Pulmonary artery endothelial cell (primary cell): ENCODE results near the gene EIF5. TPM values are rescaled to one million over a fixed set of nuclear protein-coding genes. Genes with fewer than 3 reads are reported as not detected.

Source experiments
- DNase-seq: peaks from one replicate; pipeline ENCODE4 v3.0.0-alpha.2; 2011; ENCODE audit warnings: low read depth, low spot score
- total RNA-seq: library from RNA; depleted of rRNA; stranded (reverse); fragments of >200 nt; gene quantifications from 2 replicates; pipeline ENCODE4 v1.2.3, GENCODE V29; 2014

EIF5 gene
- total RNA-seq, 1 donor from 2014 or later: 159 TPM

DNA sequence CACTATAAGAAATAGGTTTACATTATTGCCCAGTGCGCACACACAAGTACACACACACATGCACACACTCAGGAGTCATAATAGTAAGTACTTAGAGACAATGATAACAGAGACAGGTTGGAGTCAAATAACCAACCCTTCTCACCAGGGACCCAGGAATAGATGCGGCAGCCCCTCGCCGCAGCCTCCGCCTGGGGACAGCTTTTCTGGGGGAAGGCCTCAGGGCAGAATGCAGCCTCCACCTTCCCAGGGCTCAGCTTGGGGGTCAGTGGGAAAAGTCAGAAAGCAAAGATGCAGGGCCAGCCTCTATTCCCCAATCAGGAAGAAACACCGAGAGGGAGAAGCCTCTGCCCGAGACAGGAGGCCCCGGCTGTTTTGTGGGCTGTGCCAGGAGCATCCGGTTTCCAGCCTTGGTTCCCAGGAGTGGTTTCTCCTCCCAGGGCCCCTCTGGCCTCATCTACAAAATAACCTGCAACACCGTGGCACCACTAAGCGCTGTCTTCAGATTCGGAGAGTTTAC is 23.4 kb upstream of the EIF5 start:
- DNase-seq: no peak

DNA sequence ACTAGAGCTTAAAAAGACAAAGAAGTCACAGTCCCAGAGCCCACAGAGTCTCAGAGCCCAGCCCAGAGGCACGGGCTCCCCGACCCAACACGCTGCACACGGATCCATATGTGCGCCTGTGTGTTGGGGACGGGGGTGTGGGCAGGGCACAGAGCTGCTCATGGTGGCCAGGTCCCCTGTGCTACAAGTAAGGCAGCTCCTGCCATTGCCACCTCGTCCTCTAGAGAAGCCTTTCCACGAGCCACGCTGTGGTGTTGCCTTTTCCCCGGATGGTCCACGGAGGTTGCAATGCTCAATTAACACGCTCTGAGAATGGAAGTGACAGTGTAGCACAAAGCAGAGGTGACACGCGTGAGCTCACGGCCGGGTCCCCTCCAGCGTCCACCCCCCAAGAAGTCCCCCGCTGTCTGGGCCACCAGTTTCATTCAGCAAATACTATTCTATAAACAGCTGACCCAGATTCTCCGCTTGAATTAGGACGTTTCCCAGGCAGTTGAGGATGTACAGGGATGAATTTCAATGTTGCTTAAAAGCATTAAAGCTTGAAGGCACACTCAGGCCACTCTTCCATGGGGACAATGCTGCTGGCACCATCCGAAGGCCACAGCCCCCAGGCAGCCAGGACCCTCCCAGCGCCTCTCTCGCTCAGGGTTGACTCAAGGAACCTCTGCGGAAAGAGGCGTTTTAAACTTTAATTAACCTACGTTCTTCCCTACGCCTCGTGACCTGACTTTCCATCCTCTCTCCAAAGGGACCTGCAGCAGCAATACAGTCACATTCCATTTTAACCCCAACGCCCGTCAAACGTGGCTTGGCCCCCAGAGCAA is 22.7 kb upstream of the EIF5 start:
- no peak for DNase-seq

DNA sequence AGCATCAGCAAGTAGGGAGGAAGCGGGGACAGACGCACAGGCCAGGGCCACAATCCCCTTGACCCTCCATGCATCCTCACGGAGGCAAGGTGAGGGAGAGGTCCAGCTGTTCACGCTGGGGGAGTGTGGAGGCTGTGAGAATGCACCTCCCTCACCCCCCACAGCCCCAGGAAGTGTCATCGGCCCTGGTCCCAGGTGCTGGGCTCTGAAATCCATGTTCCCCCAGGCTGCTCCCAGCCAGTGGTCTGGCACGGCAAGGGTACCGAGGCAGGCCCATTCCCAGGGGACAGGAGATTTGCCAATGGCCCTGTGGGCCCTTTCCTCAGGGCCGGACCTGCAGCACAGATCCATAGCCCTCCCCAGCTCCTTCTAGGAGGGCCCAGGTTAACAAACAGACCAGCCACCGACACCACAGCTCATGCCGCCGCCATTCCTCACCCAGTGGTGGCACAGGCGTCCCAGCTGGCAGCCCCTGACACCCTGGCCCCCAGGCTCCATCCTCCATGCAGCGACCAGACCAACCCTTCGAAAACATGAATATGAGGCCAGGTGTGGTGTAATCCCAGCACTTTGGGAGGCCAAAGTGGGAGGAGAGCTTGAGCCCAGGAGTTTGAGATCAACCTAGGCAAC is 21.9 kb upstream of the EIF5 start:
- DNase-seq: no peak

DNA sequence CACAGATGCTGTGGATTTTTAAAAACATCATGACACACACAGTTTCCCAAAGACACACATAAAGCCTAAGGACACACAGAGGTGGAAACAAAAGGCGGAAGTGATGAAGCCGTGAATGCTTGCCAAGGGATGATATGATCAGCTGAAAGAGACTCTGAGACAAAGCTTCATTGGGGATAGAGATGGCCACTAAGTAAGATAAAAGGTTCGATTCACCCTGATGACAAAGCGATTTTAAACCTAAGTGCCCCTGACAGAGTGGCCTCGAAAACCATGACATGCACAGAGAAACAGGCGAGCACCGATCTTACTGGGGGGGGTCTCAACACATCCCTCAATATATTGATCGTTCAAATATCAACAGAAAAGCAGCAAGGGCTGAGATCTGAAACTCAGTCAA is 20.3 kb upstream of the EIF5 start:
- DNase-seq: peak; percentile 49

DNA sequence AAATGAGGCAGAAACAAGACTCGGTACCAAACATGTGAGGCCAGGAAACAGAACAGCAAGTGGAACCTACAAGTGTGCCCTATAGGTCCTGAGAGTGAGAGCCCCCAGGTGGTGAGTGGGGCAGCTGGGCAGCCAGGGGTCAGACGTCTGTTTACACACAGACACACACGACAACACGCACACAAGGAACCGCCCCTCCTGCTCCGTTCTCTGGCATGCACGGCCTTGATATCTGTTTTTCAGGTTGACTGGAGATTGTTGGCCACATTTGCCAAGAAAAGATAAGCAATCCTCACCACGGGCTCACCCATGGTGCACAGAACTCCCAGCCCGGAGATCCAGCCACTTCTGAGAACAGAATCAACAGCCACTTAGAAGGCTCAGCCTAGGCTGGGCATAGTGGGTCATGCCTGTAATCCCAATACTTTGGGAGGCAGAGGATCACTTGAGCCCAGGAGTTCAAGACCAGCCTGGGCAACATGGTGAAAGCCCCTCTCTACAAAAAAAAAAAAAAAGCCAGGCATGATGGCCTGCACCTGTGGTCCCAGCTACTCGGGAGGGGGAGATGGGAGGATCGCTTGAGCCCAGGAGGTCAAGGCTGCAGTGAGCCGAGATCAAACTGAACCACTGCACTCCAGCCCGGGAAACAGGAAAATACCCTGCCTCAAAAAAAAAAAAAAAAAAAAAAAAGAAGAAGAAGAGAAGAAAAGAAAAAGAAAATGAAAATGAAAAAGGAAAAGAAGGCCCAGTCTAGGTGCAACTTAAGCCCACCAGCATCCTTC is 19.4 kb upstream of the EIF5 start:
- no peak for DNase-seq

DNA sequence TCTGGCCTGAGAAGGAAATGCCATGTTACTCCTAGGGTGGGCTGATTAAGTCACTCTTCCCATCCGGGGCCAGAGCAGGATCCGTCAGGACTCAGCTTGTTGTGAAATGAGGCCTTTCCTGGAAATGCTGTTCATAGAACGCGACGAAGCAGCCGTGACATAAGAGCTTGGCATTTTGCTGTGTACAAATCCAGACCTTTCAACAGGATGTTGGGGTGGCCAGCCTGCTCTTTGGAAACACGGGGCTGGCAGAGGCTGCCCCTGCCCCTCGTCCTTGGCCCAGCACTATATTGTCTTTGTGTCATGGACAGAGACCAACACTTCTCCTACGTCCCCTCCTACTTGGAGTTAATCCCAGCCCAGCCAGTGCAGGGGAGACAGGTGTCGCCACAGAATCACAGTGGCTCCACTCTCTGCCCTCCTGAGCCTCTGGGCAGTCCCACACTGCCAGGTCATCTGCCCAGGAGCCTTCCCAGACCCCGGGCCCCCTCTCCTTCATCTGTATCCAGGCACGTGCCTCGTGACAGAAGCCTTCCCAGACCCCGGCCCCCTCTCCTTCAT is 18.6 kb upstream of the EIF5 start:
- DNase-seq: peak; percentile 27

DNA sequence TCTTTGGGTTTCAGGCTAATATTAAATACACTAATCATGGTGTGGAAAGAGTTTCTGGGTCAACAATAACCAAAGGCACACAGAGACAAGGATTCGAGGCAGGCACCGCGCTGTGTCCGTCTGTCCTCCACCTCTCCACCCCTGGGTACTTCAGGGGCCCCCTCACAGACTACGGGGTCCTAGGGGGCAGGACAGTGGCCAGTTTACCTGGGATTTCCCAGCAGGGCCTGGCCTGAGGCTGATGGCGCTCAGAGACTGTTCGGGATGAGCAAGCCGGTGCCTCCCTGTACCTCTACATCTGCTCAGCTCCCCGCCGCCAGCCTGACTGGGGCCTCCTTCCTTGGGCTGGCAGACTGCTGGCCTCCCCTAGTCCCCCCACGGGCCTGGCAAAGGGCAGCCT is 18.1 kb upstream of the EIF5 start:
- no peak for DNase-seq

DNA sequence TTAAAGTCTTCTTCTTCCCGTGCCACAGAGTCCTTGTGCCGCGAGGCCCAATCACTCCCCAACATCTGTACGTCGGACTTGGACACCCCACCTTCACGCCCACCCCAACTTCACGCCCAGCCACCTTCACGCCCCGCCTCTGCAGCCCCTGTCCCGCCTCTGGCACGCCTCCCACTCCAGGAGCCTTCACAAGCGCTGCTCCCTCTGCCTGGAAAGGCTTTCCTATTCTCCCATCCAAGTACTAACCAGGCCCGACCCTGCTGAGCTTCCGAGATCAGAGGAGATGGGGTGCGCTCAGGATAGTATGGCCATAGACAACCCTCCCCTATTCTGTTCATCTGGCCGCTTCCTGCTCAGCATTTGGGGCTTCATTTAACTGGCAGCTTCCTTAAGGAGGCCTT is 17.3 kb upstream of the EIF5 start:
- no peak for DNase-seq

DNA sequence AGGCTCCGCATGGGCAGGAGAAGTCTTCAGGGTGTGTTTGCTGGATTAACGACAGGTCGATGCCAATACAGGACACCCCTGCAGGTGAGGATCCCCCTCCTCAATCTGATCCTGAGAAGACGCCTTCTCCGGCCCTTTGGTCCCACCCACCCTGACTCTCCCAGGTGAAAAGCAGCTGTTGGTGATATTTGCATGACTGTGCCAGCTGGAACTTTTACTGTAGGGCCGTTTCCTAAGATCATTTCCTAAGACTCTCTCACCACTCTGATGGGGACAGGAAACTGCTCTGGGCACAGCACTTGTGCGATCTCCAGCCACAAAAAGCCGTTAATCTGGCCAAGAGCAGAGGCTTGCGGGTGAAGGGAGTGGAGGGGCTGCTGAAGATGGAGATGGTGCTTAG is 16.8 kb upstream of the EIF5 start:
- DNase-seq: no peak

DNA sequence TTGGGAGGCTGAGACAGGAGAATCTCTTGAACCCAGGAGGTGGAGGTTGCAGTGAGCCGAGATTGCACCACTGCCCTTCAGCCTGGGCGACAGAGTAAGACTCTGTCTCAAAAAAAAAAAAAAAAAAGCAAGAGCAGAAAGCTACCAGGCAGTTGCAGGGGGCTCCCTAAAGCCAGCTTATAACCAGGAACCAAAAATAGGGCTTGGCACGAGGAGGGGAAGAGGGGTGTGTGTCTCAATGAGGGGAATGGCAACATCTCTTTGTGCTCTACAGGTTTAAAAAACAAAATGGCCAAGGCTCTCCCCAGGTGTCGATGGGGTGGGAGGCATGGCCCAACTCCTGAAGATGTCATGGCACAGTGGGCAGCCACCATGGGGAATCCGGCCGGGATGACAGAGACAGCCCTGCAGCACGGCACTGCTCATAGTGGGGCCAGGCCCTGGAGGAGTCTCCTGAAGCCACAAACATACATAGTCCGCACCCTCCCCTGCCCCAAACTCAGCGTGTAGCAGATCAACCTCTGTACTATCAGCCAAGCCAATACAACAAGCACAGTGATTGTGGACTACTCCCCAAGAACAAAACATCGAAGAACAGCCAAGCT is 16.0 kb upstream of the EIF5 start:
- no peak for DNase-seq

DNA sequence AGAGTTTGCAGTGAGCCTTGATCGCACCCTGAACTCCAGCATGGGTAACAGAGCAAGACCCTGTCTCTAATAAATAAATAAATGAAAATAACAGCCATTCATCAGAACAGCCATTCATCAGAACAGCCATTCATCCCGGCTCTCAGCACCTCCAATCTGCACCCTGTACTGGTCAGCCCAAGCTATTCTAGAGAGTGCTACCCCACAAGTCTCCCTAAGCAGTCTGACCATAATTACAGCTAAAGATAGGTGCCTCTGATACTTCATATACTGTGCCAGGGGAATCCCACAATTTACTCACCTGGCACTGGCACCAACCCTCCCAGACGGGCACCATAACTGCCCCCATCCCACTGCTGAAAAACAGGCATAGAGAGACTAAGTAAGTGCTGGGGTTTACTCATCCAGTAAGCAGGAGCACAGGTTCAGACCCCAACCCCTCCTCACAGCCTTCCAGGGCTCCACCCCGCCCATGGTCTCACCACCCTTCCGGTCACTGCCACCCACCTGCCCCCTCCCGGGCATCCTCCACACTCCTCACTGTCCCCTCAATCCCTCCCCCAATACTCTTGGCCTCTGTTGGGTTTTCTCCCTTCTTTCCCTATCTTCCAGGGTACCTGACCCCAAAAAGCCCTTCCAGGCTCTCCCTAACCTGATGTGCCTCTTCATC is 15.2 kb upstream of the EIF5 start:
- DNase-seq: no peak

DNA sequence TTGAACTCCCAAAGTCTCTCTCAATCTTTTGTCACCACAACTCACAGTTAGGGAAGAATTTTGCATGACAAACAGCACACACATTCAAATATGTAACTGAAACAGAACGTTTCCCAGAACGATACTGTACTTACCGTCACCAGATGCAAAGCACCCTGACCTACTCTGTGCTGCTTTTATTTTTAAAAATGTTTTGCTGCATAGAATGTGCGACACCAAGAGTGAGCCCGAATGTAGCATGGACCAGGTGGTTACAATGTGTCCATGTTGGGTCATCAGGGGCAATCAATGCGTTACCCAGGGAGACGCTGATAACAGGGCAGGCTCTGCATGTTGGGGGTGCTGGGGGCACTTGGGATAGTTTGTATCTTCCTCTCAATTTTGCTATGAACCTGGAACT is 14.6 kb upstream of the EIF5 start:
- no peak for DNase-seq

DNA sequence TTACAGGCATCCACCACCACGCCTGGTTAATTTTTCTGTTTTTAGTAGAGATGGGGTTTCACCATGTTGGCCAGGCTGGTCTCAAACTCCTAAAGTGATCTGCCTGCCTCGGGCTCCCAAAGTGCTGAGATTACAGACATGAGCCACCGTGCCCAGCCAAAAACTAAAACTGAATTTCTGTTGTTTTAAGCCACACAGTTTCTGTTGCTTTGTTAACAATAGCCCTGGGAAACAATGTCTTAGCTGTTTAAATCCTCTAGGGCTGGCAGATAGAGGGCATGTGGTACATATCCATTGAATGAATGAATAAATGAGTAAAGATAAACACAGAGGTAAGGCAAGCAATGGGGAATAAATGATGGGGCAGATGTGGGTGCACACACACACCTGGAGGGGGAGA is 8.0 kb upstream of the EIF5 start:
- no peak for DNase-seq

DNA sequence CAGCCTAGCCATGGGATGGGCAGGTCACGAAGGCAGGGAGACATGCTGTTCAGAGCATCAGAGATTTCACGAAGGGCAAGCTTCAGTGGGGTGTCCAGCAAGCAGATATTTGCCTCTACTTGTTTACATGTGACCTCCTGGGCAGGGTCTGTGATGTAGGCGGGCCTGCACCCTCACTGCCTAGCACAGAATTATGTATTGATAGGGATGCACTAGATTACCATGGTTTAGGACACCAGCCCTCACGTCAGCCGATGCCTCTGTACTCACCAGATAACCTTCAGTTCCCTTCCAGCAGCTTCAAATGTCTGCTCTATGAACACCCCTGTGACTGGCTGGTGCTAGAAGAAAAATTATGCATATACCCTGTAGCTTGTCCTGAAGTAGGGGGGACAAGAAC is 5.1 kb upstream of the EIF5 start:
- no peak for DNase-seq

DNA sequence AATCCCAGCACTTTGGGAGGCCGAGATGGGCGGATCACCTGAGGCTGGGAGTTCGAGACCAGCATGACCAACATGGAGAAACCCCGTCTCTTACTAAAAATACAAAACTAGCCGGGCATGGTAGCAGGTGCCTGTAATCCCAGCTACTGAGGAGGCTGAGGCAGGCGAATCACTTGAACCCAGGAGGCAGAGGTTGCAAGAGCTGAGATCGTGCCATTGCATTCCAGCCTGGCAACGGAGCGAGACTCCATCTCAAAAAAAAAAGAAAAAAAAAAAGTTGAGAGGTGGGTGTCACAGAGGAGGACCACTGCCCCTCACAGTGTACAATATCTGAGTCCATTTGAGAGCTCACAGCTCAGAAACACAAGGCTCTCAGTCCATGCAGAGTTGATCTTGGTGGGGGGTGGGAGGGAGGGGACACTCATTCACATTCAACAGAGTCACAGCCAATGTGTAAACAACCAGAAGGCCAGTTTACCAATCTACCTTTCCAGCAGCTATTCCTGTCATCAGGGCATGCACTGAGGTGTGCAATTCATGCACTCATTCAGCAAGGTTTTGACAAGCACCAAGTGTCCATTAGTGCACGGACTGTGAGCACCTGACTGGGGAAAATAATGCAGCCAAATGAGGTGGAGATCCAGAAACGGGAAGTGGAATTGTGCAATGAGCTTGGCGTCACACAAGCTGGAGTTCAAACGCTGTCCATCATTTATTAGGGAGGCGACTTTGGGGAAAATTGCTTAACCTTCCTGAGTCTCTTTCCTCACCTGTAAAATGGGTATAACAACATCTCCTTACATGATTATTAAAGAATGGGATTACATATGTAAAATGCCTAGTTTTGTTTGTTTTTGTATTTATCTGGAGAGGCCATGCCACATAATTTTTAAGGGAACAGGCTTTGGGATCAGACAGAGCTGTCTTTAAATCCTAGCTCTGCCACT is 4.4 kb upstream of the EIF5 start:
- DNase-seq: no peak

DNA sequence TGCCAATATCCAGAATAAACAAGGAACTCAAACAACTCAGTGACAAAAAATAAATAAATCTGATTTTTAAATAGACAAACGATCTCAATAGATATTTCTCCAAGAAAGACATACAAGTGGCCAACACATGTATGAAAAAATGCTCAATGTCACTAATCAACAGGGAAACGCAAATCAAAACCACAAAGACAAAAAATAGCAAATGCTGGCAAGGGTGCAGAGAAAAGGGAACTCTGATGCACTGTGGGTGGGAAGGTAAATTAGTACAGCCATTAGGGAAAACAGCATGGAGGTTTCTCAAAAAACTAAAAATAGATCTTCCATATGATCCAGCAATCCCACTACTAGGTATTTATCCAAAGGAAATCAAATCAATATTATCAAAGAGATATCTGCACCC is 3.5 kb upstream of the EIF5 start:
- DNase-seq: no peak

DNA sequence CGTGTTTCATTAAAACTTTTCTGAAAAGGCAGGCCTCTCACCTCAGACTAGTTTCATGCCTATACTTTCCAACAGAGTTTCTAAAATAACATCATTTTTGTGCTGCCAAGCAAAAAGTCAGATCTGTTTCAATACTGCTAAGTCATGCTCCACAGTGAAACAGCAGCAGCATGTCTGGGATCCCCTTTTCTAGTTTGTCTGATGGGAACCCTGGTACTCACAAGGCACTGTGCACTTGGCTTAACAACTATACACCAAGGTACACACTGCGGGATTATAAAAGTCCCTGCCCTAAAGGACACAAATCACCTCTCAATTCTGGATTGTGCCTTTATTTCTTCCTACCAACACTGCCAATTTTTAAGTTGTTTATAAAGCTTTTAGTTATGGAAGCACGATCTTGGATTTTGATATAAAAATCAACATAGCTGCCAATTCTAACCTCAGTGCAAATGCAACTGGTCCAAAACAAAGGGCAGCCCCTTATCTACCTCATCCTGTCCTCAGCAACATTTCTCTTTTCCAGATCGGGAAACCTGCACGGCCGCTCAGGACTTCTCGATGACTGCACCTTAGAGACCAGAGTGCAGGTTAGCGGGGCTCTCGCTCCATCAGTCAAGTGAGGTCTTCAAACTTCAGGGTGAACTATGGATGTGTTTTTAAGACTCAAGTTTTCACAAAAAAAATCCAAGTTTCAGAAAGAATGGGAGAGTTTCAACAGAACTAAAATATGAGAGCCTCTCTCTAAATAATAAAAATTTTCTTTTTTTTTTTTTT is 1.7 kb upstream of the EIF5 start:
- no peak for DNase-seq

DNA sequence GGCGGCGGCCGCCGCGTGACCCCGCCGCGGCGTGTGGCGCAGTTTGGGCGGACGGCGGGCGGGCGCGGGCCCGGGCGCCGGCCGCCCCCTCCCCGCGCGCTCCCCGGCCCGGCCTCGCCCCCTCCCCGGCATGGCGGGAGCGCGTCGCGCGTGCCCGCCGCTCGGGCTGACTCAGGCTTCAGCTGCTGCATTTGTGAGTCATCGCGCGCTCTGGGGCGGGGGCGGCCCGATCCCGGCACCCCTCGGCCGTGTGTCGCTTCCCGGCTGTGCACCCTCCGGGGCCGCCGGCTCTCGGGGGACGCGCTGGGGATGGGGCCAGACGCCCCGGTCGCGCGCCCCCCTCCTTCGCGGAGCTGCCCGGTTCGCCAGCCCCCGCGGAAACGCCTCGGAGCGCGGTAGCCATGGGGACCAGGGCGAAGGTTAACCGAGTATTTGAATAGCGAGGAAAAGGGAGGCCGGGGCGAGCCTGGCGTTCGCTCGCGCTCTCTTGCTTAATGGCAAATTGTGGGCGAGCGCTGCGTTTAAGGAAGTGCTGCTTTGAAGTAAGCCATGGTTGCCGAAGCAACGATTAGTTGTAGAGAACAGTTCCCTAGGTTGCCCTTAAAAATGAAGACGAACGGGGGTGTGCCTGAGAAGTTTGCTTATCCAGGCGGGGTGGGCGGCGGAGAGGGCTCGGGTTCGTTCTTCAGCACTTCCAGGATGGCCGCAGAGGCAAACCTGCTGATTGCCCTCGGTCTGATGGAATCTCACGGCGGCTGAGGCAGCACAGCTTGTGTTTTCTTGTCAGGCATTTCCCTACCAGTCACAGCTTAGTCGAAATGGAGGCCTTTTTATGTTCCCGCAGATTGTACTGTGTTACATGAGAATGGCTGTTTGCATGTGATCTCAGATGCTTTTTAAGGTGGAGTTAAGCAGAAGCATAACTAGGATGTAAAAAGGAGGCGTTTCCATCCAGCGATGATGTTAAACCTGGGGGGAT is 896 bp downstream of the EIF5 start:
- DNase-seq: peak; percentile 24
